CD4-positive, alpha-beta T cell treated with Interleukin-10 for 1 hour (primary cell): Measurements from ENCODE around the gene EEF1B2.
"Not testable (repeated sequence)": the region's sequence is repeated elsewhere in the genome, so short reads cannot be mapped to it uniquely, and the experiment has no call there.

Source experiments
- DNase-seq: peaks from one replicate; pipeline ENCODE4 v3.0.0-alpha.2; 2020

Gene EEF1B2

GRCh38 chr2:206159346-206160124 is at the start of gene EEF1B2, which contains the start of gene NDUFS1:
Gene EEF1B2, plus strand, starts transcription at chr2:206159895. Its CDS starts 85 bp downstream, at chr2:206159980.
Gene NDUFS1, minus strand, starts transcription at chr2:206159444. Its CDS starts 5,766 bp downstream, at chr2:206153678.
- peak; percentile 97 for DNase-seq

GRCh38 chr2:206112108-206112507 is 47.6 kb upstream of the EEF1B2 start:
- no peak for DNase-seq

- DNase-seq, result no peak
These were observed 46.7 kb upstream of the EEF1B2 start for GRCh38 chr2:206112846-206113547.

DNA sequence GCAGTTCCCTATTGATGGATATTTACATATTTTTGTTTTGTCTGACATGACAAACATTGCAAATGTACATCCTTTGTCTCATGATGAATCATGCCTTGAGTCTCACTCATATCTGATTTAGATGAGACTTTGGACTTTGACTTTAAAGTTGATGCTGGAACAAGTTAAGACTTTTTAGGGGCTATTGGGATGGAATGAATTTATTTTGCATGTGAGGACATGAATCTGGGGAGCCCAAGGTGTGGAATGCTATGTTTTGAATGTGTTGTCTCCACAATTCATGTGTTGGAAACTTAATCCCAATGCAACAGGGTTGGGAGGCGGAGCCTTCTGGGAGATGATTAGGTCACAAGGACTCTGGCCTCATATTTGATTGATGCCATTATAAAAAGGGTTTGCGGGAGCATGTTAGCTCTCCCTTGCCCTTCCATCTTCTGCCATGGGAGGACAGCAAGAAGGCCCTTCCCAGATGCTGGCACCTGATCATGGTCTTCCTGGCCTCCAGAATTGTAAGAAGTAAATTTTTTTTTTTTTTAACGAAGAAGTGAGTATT is 44.6 kb upstream of the EEF1B2 start:
- DNase-seq, result no peak

DNA sequence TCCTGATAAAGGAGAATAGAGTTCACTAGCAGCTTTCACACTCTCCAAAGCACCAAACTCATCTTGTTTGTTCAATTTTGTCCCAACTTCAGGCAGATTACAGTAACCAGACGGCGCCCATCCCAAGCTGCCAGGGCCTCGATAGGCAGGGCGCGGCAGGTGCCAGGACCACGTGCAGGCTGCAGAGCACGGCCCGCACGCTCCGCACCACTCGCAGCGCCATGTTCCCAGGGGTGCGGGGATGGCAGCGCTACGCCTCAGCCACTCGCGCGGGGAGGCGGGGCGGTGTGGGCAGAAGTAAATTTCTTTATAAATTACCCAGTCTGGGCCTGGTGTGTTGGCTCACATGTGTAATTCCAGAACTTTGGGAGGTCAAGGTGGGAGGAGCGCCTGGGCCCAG is 43.4 kb upstream of the EEF1B2 start:
- no peak for DNase-seq

DNA sequence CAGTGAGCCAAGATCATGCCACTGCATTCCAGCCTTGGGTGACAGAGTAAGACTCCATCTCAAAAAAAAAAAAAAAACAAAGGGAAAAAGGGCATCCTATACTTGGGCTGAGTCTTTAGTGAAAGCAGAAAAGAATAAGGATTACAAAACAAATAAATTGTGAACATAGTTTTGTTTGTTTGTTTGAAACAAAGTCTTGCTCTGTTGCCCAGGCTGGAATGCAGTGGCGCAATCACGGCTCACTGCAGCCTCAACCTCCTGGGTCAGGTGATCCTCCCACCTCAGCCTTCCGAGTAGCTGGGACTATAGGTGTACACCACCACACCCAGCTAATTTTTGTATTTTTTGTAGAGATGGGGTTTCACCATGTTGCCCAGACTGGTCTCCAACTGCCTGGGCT is 37.1 kb upstream of the EEF1B2 start:
- not testable (repeated sequence) for DNase-seq

DNA sequence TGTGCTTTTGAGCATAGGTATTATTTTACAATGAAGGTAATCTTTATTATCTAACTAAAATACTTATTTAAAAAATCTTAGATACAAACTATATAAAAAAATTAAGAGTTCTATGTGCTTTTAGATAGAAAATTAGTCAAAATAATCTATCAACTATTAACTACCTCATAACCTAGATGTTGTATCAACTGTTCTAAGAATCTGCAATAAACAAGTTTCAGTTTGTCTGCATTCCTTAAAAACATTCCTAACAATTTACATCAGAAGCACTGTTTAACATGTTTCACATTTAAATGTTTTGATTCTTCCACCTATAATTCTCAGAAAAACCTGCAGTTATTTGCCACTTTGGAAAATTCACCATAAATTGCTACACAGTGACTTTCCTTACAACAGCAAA is 33.8 kb upstream of the EEF1B2 start:
- DNase-seq, result no peak

DNA sequence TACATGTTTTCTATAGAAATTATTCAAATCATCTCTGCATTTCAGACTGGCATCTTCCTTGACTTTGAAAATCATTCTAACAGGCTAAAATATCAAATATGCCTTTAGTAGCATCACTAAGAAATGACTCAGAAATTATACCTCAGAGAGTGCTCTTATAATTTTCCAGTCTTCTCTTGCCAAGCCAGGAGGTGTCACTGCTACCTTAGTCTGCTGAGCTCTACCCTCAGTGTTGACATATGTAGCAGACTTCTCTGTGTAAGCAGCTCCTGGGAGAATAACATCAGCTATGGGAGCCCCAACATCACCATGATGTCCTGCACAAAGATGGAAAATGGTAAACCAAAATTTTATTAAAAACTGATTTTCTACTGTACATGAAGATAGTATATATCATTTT is 32.0 kb upstream of the EEF1B2 start:
- DNase-seq, result no peak

DNA sequence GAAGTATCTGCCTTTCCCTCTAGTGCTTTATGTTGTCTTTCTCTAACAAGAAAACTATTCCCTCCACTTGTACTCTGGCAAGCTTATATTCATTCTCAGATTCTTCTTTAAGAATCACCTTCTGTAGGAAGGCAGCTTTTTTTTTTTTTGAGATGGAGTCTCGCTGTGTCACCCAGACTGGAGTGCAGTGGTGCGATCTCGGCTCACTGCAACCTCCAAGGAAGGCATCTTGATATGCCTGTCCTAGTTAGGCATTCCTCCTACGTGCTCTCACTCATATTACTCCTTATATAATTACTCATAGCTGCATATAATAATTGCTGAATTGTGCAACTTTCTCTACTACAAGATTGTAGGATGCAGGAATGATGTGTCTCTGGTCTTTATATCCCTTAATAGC is 16.2 kb upstream of the EEF1B2 start:
- no peak for DNase-seq

GRCh38 chr2:206144383-206144782 is 15.3 kb upstream of the EEF1B2 start:
- DNase-seq, result no peak

DNA sequence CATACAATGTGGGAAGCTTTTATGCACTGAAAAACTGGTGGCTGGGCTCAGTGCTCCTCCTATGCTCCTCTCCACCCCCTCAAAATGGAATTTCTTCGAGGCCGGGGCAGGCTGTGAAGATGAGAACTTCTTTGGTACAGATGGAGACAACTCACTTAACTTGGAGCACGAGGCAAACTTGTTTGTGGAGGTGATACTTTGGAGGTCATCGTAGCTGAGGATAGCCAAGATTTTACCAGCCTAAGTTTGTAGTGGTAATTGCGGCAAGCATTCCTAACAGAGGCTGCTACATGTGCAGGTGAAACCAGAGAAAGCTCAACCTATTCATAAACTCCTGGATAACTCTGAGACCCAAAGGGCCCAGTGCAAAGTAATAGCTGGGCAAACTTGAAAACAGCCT is 14.0 kb upstream of the EEF1B2 start:
- no peak for DNase-seq

GRCh38 chr2:206149330-206149729 is 10.4 kb upstream of the EEF1B2 start:
- no peak for DNase-seq

DNA sequence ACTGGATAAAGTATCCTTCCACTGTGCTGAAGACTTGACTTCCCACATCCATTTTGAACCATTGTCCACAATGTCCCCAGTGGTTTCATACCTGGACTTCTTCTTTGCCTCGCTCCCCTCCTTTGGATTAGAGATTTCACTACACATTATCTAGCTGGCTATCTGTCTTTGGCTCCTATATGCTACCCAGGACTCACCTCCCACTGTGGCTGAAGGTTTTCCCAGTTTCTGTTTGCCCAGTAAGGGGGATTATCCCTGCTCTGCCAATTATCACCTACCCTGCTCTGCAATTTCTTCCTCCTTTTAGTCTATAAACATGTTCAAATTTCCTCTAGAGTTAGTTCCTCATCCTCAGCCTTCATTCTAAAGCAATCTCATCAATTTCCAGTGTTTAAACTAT is 9.5 kb upstream of the EEF1B2 start:
- DNase-seq, result no peak

- DNase-seq, result no peak
These were observed 9.1 kb upstream of the EEF1B2 start for GRCh38 chr2:206150631-206151030.

GRCh38 chr2:206154197-206154596 is 5.5 kb upstream of the EEF1B2 start:
- no peak for DNase-seq

DNA sequence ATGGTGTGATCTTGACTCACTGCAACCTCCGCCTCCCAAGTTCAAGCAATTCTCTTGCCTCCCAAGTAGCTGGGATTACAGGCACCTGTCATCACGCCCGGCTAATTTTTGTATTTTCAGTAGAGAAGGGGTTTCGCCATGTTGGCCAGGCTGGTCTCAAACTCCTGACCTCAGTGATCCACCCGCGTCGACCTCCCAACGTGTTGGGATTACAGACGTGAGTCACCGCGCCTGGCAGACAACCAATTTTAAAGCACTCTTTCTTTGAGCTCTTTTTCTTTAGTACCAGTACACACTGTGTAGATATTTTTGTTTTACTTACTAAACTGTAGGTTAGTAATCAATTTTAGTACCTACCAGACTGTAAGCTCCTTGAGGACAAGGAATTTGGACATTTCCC is 2.7 kb upstream of the EEF1B2 start:
- DNase-seq, result not testable (repeated sequence)

- DNase-seq, result no peak
These were observed 941 bp upstream of the EEF1B2 start for GRCh38 chr2:206158563-206159345.

- DNase-seq, result no peak
These were observed 571 bp downstream of the EEF1B2 start for GRCh38 chr2:206160125-206160806.

DNA sequence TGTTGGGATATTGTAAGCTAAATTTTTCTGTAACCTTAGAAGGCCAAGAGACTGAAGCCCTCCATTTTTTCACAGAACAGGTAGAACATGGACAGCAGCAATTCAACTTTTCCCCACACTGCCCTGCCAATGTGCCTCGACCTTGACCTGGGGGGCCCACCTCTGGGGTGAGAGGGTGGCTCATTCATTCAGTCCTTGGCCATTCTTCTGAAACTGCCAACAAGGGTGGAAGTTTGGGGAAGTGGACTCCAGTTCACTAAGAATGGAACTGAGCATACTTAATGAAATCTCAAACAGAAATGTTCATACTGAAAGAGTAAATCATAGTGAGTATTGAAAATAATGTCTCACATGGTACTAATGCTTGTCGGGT is 1.1 kb downstream of the EEF1B2 start:
- DNase-seq, result no peak

GRCh38 chr2:206162401-206162800 is 2.7 kb downstream of the EEF1B2 start:
- DNase-seq, result not testable (repeated sequence)

GRCh38 chr2:206163251-206163880 is 3.7 kb downstream of the EEF1B2 start:
- DNase-seq, result no peak

- DNase-seq, result peak; percentile 54
These were observed 4.7 kb downstream of the EEF1B2 start for GRCh38 chr2:206164261-206164862.
